ENCODE results near the gene PAXIP1.
A peak's percentile ranks its signal among the peaks of the same experiment; 100 is the strongest.
"Not testable (repeated sequence)": the region's sequence is repeated elsewhere in the genome, so short reads cannot be mapped to it uniquely, and the experiment has no call there.

Gene PAXIP1

DNA sequence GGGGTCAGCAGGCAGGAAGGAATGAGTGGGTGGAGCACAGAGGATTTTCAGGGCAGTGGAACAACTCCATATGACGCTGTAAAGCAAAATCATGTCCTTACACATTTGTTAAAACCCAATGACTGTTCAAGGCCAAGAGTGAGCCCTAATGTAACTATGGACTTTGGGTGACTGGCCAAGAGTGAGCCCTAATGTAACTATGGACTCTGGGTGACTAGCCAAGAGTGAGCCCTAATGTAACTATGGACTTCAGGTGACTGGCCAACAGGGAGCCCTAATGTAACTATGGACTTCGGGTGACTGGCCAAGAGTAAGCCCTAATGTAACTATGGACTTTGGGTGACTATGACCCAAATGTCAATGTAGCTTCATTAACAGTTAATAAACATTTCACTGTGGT is 52.0 kb downstream of the PAXIP1 start:
- no peaks in the 10 kb centered on the region for H3K9me3 ChIP-seq
- peaks cover 94% of the 10 kb centered on the region for H3K36me3 ChIP-seq
- peaks cover 15% of the 10 kb centered on the region for H3K4me1 ChIP-seq
- no peak for TF ChIP-seq Cebpa-rat (IDR thresholded peaks at IDR 0.05)
- H3K27me3 ChIP-seq: no peaks in the 10 kb centered on the region
- H3K4me2 ChIP-seq: no peak overlapping the region
- no peak overlapping the region for H3K9ac ChIP-seq
- H3K27ac ChIP-seq: no peak overlapping the region
- no peak overlapping the region for H3K4me3 ChIP-seq
- no peaks in the 10 kb centered on the region for H4K20me1 ChIP-seq

GRCh38 chr7:154947604-154948003 is 55.3 kb downstream of the PAXIP1 start:
- H3K9me3 ChIP-seq: no peaks in the 10 kb centered on the region
- H3K27me3 ChIP-seq: no peaks in the 10 kb centered on the region
- H3K9ac ChIP-seq: no peak overlapping the region
- no peak overlapping the region for H3K27ac ChIP-seq
- H4K20me1 ChIP-seq: no peaks in the 10 kb centered on the region
- H3K36me3 ChIP-seq: peaks cover 92% of the 10 kb centered on the region
- no peak overlapping the region for H3K4me3 ChIP-seq
- H3K4me1 ChIP-seq: peaks cover 2% of the 10 kb centered on the region
- no peak for TF ChIP-seq Cebpa-rat (IDR thresholded peaks at IDR 0.05)
- no peak overlapping the region for H3K4me2 ChIP-seq

DNA sequence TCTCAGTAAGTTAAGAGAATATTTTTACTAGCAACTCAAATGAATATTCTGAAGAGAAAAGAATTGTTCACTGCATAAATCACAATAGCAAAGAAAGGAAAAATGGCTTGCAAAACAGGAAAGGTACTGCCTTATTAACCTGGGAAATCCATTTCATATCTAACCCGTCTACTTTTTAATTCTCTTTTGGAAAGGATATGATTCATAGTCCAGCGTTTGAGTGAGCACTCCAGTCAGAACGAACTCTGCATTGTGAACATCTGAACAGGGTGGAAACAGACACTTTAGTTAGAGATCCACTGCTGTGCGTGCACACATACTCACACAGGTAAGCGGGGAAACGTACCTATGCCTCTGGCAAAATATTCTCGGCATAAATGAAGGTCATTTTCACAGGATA is 56.8 kb downstream of the PAXIP1 start:
- no peak overlapping the region for H3K4me2 ChIP-seq
- no peak overlapping the region for H3K4me3 ChIP-seq
- peaks cover 84% of the 10 kb centered on the region for H3K36me3 ChIP-seq
- no peaks in the 10 kb centered on the region for H3K4me1 ChIP-seq
- H3K9me3 ChIP-seq: no peaks in the 10 kb centered on the region
- no peaks in the 10 kb centered on the region for H4K20me1 ChIP-seq
- no peak overlapping the region for H3K27ac ChIP-seq
- no peak overlapping the region for H3K9ac ChIP-seq
- no peaks in the 10 kb centered on the region for H3K27me3 ChIP-seq
- no peak for TF ChIP-seq Cebpa-rat (IDR thresholded peaks at IDR 0.05)

DNA sequence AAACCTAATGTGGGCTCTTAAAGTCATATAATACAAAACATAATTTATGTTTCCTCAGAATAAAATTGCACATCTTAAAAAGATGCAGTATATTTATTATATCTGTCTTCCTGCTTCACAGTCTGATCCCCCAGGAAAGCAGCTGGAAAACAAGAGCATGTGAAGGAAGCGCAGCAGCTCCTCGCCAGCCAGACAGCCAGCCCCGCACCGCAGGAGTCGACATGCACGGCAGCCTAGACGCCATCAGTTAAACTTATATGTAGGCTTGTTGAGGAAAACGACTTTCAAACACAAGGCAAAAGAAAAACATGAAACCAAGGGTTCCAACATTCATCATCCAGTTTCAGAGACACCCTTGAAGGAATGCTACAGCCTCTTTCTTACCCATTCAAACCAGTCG is 59.0 kb downstream of the PAXIP1 start:
- Histone ChIP-seq H3K27me3 (no peaks in the 10 kb centered on the region), H3K9ac (no peak overlapping the region), H3K27ac (no peak overlapping the region), H3K4me3 (no peak overlapping the region), H3K9me3 (peaks cover 20% of the 10 kb centered on the region), H3K36me3 (peaks cover 76% of the 10 kb centered on the region), H3K4me1 (no peaks in the 10 kb centered on the region), H3K4me2 (no peak overlapping the region), H4K20me1 (no peaks in the 10 kb centered on the region)
- no peak for TF ChIP-seq Cebpa-rat (IDR thresholded peaks at IDR 0.05)

DNA sequence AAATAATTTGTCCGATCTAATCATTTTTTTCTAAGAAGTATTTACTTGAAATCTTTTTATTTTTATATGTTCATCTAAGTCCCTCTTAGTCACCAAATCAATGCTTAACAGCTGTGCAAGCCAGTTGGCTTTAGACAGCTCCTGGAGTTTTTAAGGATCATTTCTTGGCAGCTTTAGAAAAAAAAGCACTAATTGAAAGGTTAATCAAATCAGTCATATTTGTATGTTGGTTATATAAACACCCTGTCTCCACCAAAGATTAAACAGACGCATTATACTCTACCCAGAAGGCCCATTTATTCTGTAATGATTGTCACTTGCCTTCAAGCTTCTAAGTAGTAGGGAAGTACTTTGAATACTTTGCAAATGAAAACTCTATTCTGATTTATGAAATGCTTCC is 60.2 kb downstream of the PAXIP1 start:
- no peak overlapping the region for H3K27ac ChIP-seq
- H3K9ac ChIP-seq: no peak overlapping the region
- no peak overlapping the region for H3K4me2 ChIP-seq
- no peaks in the 10 kb centered on the region for H3K27me3 ChIP-seq
- H4K20me1 ChIP-seq: no peaks in the 10 kb centered on the region
- H3K36me3 ChIP-seq: peaks cover 66% of the 10 kb centered on the region
- H3K9me3 ChIP-seq: peaks cover 29% of the 10 kb centered on the region
- no peak overlapping the region for H3K4me3 ChIP-seq
- no peak for TF ChIP-seq Cebpa-rat (IDR thresholded peaks at IDR 0.05)
- H3K4me1 ChIP-seq: no peaks in the 10 kb centered on the region

DNA sequence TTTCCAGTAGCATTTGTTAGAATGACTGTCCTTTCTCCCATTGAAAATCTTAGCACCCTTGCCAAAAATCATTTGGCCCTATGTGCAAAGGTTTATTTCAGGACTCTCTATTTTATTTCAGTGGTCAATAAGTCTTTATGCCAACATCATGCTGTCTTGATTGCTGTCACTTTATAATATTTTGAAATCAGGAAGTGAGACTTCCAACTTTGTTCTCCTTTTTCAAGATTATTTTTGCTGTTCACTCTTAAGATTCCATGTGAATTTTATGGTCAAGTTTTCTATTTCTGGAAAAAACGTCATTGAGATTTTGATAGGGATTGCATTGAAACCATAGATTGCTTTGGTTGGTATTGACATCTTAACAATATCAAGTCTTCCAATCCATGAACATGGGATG is 65.1 kb downstream of the PAXIP1 start:
- Histone ChIP-seq H3K36me3 (peaks cover 40% of the 10 kb centered on the region), H3K27me3 (no peaks in the 10 kb centered on the region), H4K20me1 (no peaks in the 10 kb centered on the region), H3K9me3 (peaks cover 72% of the 10 kb centered on the region), H3K27ac (no peak overlapping the region), H3K4me1 (no peaks in the 10 kb centered on the region), H3K4me2 (no peak overlapping the region), H3K9ac (no peak overlapping the region), H3K4me3 (no peak overlapping the region)
- TF ChIP-seq Cebpa-rat (IDR thresholded peaks at IDR 0.05): no peak

DNA sequence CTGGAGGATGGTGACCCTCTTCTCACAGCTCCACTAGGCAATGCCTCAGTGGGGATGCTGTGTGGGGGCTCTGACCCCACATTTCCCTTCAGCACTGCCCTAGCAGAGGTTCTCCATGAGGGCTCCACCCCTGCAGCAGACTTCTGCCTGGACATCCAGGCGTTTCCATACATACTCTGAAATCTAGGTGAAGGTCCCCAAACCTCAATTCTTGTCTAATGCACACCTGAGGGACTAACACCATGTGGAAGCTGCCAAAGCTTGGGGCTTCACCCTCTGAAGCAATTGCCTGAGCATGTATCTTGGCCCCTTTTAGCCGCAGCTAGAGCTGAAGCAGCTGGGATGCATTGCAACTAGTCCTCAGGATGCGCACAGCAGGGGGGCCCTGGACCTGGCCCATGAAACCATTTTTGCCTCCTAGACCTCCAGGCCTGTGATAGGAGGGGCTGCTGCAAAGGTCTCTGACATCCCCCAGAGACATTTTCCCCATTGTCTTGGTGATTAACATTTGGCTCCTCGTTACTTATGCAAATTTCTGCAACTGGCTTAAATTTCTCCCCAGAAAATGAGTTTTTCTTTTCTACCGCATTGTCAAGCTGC is 68.5 kb downstream of the PAXIP1 start:
- Histone ChIP-seq H3K36me3 (peaks cover 23% of the 10 kb centered on the region), H3K4me3 (0 out of 2 replicates have a peak overlapping the region, but pooled peaks have one; percentile 7), H3K9me3 (peaks cover 66% of the 10 kb centered on the region), H3K4me1 (peaks cover 16% of the 10 kb centered on the region)
- H3K9ac ChIP-seq, H3K4me2 ChIP-seq, H4K20me1 ChIP-seq, H3K27me3 ChIP-seq, H3K27ac ChIP-seq: not testable (repeated sequence)

GRCh38 chr7:154931906-154932305 is 71.0 kb downstream of the PAXIP1 start:
- H3K36me3 ChIP-seq: peaks cover 23% of the 10 kb centered on the region
- peaks cover 49% of the 10 kb centered on the region for H3K9me3 ChIP-seq
- H3K4me2 ChIP-seq: no peak overlapping the region
- no peak overlapping the region for H3K4me3 ChIP-seq
- TF ChIP-seq Cebpa-rat (IDR thresholded peaks at IDR 0.05): no peak
- H4K20me1 ChIP-seq: no peaks in the 10 kb centered on the region
- H3K9ac ChIP-seq: no peak overlapping the region
- peaks cover 24% of the 10 kb centered on the region for H3K4me1 ChIP-seq
- H3K27me3 ChIP-seq: no peaks in the 10 kb centered on the region
- no peak overlapping the region for H3K27ac ChIP-seq

DNA sequence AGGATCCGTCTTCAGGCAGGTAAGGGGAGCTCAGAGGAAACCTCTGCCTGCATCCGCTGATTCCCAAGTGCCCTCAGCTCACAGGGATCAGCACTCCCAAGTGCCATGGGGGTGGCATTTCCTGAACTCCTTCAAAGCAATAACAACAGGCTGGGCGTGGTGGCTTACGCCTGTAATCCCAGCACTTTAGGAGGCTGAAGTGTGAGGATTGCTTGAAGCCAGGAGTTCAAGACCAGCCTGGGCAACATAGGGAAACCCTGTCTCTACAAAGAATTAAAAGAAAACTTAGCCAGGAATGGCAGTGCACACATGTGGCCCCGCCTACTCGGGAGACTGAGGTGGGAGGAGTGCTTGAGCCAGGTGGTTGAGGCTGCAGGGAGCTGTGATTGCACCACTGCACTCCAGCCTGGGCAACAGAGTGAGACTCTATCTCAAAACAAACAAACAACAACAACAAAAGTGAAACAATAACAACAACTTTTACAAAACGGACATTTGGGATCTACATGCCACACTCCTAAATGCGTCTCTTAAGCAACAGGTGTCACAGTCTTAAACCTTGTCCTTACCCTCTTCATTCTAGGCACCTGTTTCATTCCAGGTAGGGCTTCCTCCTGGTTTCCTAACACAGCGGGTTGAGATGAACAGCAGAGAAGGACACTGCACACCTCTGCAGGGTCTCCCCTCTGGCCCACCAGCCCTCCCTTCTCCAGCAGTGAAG is 73.8 kb downstream of the PAXIP1 start:
- peaks cover 22% of the 10 kb centered on the region for H3K9me3 ChIP-seq
- H3K4me3 ChIP-seq: peak overlapping the region; percentile 70
- H4K20me1 ChIP-seq: no peaks in the 10 kb centered on the region
- H3K27ac ChIP-seq: peak overlapping the region; percentile 63
- peak overlapping the region; percentile 75 for H3K9ac ChIP-seq
- peak overlapping the region; percentile 93 for H3K4me2 ChIP-seq
- H3K36me3 ChIP-seq: peaks cover 17% of the 10 kb centered on the region
- H3K27me3 ChIP-seq: no peaks in the 10 kb centered on the region
- peaks cover 24% of the 10 kb centered on the region for H3K4me1 ChIP-seq
- TF ChIP-seq Cebpa-rat (IDR thresholded peaks at IDR 0.05): no peak

GRCh38 chr7:154928136-154929005 is 74.6 kb downstream of the PAXIP1 start:
- Histone ChIP-seq H3K4me1 (peaks cover 24% of the 10 kb centered on the region), H3K9me3 (peaks cover 14% of the 10 kb centered on the region), H4K20me1 (no peaks in the 10 kb centered on the region), H3K27ac (peak overlapping the region; percentile 63), H3K4me3 (peak overlapping the region; percentile 70), H3K9ac (peak overlapping the region; percentile 75), H3K4me2 (peak overlapping the region; percentile 93), H3K27me3 (no peaks in the 10 kb centered on the region), H3K36me3 (peaks cover 9% of the 10 kb centered on the region; the same call in 1 of the 2 replicates)
- TF ChIP-seq Cebpa-rat (IDR thresholded peaks at IDR 0.05): no peak

All from BLaER1 (cell line).